NT2/D1 (cell line): ENCODE data around the gene ERN2.

Source experiments
- SUZ12 ChIP-seq: IDR thresholded peaks from 2 replicates; pipeline ENCODE4 v1.6.1; 2011; ENCODE audit not compliant: insufficient read length, insufficient read depth; ENCODE audit errors: extremely low read depth
- YY1 ChIP-seq: IDR thresholded peaks from 2 replicates; pipeline ENCODE4 v1.6.1; 2011; ENCODE audit not compliant: insufficient read length, insufficient read depth
- ZNF274 ChIP-seq: IDR thresholded peaks from 2 replicates; pipeline ENCODE4 v1.6.1; 2011; ENCODE audit warnings: mild to moderate bottlenecking, low read depth, low read length

DNA sequence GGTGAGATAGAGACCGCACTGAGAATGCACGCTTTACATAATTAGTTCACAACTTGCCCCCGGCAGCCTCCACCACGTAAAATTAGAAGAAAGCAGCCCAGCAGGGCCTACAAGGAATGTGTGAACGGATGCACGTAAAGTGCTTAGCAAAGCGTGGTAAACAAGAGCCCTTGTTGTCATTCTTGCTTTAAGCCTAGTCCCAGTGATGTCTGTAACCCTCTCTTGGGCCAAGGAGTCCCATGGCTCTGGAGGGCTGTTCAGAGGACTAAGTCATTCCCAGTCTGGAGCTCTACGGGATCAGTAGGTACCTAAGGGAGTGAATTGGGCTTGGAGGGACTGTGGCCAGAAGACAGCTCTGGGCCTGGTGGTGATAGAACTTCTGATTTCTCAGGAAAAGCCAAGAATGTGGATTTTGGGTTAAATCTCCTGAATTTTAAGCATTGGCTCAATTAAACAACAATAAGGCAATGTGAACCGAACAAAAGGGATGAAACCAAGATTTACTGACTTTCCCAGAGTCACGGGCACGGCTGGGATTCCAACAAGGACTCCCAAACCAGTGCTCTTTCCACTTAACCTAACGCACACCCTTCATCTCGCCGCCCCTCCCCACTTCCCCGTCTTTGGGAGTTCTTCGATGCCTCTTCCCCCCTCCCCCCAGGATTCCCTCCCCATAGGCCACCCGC lies 41.0 kb upstream of the ERN2 start:
- TF ChIP-seq ZNF274 = no peak
- TF ChIP-seq YY1 = no peak
- TF ChIP-seq SUZ12 = no peak
